Fibroblast of mammary gland (primary cell): ENCODE measurements around the gene CFAP251.
A peak's percentile ranks its signal among the peaks of the same experiment; 100 is the strongest.

Source experiments
- DNase-seq: peaks from one replicate; pipeline ENCODE4 v3.0.0-alpha.2; 2010; ENCODE audit warnings: low read depth
- H3K4me3 ChIP-seq: 2 replicates; pipeline ENCODE4 v1.5.1; 2011; ENCODE audit warnings: low read depth, mild to moderate bottlenecking, low read length, moderate library complexity; ENCODE audit not compliant: control insufficient read depth
- TF ChIP-seq, protein P1 (sequence below): conservative IDR thresholded peaks from 2 replicates; pipeline ENCODE4 v1.5.1; 2011; ENCODE audit warnings: low read depth, low read length, inconsistent platforms; ENCODE audit not compliant: control insufficient read depth, insufficient read depth

CFAP251 gene

DNA sequence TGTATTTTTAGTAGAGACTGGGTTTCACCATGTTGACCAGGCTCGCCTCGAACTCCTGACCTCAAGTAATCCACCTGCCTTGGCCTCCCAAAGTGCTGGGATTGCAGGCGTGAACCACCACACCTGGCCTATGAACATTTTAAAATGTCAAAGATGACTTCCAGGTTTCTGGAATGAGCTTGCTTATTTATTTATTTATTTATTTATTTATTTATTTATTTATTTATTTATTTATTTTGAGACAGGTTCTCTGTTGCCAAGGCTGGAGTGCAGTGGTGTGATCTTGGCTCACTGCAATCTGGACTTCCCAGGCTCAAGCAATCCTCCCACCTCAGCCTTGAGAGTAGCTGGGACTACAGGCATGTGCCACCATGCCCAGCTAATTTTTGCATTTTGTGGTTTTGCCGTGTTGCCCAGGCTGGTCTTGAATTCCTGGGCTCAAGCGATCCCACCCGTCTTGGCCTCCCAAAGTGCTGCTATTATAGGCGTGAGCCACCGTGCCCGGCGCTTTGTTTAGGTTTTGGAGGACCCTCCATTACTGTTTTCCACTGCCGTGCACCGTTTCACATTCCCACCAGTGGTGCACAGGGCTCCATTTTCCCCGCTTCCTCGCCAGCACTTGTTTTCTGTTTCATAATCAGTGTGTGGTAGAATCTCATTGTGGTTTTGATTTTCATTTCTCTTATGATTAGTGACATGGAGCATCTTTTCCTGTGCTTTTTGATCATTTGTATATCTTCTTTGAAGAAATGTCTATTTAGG, 6.4 kb upstream of the CFAP251 start:
- TF ChIP-seq, protein P1, sequence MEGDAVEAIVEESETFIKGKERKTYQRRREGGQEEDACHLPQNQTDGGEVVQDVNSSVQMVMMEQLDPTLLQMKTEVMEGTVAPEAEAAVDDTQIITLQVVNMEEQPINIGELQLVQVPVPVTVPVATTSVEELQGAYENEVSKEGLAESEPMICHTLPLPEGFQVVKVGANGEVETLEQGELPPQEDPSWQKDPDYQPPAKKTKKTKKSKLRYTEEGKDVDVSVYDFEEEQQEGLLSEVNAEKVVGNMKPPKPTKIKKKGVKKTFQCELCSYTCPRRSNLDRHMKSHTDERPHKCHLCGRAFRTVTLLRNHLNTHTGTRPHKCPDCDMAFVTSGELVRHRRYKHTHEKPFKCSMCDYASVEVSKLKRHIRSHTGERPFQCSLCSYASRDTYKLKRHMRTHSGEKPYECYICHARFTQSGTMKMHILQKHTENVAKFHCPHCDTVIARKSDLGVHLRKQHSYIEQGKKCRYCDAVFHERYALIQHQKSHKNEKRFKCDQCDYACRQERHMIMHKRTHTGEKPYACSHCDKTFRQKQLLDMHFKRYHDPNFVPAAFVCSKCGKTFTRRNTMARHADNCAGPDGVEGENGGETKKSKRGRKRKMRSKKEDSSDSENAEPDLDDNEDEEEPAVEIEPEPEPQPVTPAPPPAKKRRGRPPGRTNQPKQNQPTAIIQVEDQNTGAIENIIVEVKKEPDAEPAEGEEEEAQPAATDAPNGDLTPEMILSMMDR, result no peak
- H3K4me3 ChIP-seq, result no peak overlapping the region
- no peak for DNase-seq

GRCh38 chr12:121915841-121916321, 2.5 kb upstream of the CFAP251 start:
- TF ChIP-seq, protein P1, result no peak
- H3K4me3 ChIP-seq, result no peak overlapping the region
- DNase-seq, result peak; percentile 58

DNA sequence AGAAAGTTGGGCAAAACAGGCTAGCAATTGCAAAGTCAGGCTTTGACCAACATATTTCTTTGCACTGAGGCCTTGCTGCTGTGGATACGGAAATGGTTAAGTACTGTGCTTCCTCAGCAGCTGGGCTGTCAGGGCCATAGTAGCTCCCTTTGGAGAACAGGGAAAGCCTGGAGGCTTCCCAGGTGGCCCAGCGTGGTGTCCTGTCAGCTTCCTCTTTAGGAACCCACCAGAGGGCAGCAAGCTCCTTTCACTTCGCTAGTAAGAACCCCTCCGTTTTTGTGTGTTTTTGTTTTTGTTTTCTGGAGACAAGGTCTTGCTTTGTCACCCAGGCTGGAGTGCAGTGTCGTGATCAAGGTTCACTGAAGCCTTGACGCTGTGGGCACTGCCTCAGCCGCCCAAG, 1.7 kb upstream of the CFAP251 start:
- DNase-seq, result peak; percentile 56
- TF ChIP-seq, protein P1, result peak; percentile 29
- H3K4me3 ChIP-seq, result no peak overlapping the region

DNA sequence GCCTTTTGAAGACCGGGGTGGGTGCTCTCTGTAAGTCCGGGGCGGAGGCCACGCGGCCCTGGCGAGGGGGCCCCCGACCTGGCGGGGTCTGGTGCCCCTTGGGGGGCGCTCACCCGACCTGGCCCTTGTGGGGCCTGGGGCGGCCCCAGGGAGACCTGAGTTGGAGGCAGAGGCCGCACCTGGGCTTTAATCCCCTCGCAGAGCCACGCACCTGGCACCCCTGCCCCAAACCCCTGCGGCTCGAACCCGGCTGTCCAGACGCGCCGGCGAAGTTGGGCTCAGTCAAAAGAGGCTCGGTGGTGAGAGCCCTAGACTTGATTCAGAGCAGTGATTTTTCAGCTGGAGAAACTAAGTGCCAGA, 267 bp downstream of the CFAP251 start:
- H3K4me3 ChIP-seq, result no peak overlapping the region
- no peak for DNase-seq
- TF ChIP-seq, protein P1, result no peak

DNA sequence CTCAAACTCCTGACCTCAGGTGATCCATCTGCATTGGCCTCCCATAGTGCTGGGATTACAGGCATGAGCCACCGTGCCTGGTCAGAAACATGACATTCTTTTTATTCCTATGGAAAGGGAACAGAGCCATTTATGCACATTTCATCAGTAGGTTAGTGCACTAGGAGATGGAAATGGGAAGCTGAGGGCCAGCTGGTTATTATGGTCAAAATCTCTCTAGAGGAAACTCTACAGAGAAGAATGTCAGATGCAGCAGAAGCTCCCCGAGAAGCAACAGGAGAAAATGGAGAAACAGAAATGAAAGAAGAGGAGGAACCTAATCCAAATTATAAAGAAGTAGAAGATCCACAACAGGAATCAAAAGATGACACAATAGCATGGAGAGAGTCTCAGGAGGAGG, 2.7 kb downstream of the CFAP251 start:
- no peak overlapping the region for H3K4me3 ChIP-seq
- DNase-seq, result no peak
- TF ChIP-seq, protein P1, result no peak

- DNase-seq, result peak; percentile 87
These were observed 6.9 kb downstream of the CFAP251 start for GRCh38 chr12:121925358-121925695.

More at GRCh38 chr12:121925358-121925695, 6.9 kb downstream of the CFAP251 start:
- H3K4me3 ChIP-seq, result peak overlapping the region; percentile 26
- TF ChIP-seq, protein P1, result no peak
